HG03378 (cell line): ENCODE measurements around the gene CELF4.

Experiments used
- ATAC-seq: cut with Tn5 transposase; IDR thresholded peaks from one replicate; pipeline ENCODE4 v1.9.1; 2021; ENCODE audit warnings: mild to moderate bottlenecking, moderate library complexity; ENCODE audit not compliant: unreplicated experiment

Gene CELF4

GRCh38 chr18:37447962-37448888 lies 117.4 kb downstream of the CELF4 start:
- no peak for ATAC-seq

- ATAC-seq: no peak
Observed at GRCh38 chr18:37445836-37446235, 119.8 kb downstream of the CELF4 start.

GRCh38 chr18:37445368-37445767 lies 120.2 kb downstream of the CELF4 start:
- ATAC-seq: no peak

GRCh38 chr18:37443325-37444055 lies 122.1 kb downstream of the CELF4 start:
- no peak for ATAC-seq

DNA sequence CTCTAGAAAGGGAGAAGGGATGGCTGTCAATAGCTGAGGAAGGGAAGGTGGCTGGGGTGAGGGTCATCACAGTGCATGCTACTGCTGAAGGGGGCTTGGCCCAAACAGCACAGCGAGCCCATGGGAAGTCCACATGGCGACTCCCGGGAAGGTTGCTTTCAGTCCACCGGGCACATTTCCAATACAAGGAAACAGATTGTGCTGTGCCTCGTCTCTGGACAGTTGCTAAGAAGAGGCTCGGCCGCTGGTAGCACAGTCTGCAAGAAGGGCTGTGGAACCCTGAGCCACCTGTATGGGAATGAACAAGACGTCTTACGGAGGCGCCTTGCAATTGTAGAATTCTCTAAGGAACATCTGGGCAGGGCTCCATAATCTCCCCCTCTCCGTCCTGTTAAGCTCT lies 123.1 kb downstream of the CELF4 start:
- no peak for ATAC-seq

- no peak for ATAC-seq
Observed at GRCh38 chr18:37441821-37442220, 123.8 kb downstream of the CELF4 start.

GRCh38 chr18:37440206-37440605 lies 125.4 kb downstream of the CELF4 start:
- ATAC-seq: no peak

DNA sequence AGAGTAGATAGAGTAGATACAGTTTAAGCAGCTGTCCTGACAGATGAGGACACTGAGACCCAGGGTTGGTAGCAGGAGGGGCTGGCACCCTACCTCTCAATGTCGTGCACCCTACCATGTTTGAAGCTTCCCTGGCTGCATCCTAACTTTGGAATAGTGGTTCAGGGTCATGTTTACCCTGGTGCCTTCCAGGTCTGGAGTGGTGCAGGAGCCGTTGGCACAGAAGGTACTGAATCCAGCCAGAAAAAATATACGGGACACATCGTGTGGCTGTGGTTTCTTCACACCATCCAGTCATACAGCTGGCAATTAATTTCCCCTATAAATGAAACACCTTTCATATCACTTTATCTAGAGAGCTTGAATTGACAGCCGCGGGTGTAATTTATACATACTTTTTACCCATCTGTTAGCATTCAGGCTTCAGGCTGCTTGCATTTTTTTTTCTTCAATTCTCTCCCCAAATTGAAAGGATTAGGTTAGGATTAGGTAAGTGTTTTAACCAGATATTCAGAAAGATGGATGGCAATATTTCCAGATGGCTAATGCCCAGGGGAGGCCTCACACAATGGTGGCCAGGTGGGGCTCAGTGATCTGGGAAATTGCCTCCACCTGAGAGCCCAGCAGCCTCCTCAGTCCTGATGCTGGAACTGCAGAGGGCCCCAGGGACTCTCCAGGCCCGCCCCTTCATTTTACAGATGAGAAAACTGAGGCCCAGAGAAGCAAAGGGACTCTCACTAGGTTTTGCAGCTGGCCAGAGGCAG lies 127.0 kb downstream of the CELF4 start:
- ATAC-seq: no peak

GRCh38 chr18:37435996-37436395 lies 129.6 kb downstream of the CELF4 start:
- no peak for ATAC-seq

GRCh38 chr18:37435150-37435867 lies 130.3 kb downstream of the CELF4 start:
- ATAC-seq: no peak

GRCh38 chr18:37434161-37434860 lies 131.3 kb downstream of the CELF4 start:
- no peak for ATAC-seq

GRCh38 chr18:37432436-37433195 lies 133.0 kb downstream of the CELF4 start:
- ATAC-seq: no peak

GRCh38 chr18:37430357-37431076 lies 135.1 kb downstream of the CELF4 start:
- no peak for ATAC-seq

DNA sequence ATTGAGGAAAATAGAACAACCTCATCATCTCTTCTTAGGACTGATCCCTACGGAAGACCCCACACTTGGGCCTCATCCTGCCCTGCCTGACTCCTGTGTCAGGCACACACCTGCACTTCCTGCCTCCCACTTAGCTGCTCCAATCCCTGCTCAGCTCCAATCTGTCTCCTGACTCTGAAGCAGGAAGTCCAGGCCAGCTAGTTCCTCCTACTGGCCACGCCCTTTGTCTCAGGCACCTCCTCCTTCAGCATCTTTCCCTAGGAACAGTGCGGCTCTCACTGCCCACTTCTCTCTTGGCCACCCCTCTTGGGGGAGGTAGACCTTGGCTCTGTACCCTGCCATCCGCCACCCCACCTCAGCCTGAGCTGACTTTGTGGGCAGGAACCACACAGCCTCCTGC lies 135.8 kb downstream of the CELF4 start:
- ATAC-seq: no peak

DNA sequence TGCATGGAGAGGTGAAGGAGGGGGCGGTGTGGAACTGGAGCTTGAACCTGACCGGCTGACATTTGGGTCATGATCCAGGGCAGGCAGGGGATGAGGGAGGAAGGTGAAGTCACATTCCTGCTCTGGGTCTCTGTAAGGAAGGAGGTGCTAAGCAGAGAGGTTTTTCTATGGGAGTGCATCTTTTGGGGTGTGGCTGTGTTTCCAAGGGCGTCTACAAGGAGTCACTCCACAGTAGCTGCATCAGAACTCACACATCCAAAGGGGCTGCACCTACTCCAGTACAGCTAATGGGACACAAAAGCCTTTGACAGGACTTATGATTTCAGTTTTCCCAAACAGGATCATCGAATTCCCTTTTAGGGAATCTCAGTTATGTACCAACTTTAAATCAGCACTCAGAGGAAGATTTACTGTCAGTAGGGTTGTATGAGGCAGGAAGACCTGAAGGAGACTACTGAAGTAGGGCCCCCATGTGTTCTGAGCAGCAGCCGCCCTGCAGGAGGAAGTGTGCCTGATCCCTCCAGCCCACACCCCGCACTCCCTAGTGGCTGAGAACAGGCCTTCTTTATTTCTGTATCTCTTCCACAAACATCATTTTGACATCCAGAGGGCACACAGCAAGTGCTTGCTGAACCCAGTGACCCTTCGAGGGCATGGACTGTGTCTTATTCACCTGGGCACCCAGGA lies 137.2 kb downstream of the CELF4 start:
- ATAC-seq: no peak

- no peak for ATAC-seq
Observed at GRCh38 chr18:37426586-37426985, 139.0 kb downstream of the CELF4 start.

- no peak for ATAC-seq
Observed at GRCh38 chr18:37425222-37425621, 140.4 kb downstream of the CELF4 start.

DNA sequence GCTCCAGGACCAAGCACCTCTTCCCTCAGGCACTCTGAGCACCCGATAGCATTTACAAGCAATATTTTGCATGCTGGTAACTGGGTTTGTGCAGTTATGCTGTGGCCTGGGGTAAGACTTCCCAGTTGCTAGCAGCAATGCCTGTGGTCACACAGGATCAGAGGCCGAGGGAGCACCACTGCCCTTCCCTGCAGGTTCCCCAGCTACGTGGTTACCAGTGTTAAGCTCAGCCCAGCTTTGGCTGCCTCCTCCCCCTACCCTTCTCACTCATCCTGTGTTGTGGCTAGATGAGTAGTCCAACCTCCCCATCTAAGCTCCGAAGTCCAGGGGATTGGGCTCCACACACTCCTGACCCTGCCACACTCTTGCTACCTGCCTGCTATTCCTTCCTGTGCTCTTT lies 141.1 kb downstream of the CELF4 start:
- no peak for ATAC-seq
